Neutrophil (primary cell): ENCODE results near the gene DENND1A.

Experiments
- H3K27ac ChIP-seq: fragments of 200-600 bp; sonication (generic); 2 replicates; pipeline ENCODE4 v1.5.1; 2016; ENCODE audit warnings: mild to moderate bottlenecking, moderate library complexity
- H3K27me3 ChIP-seq: fragments of 200-600 bp; sonication (generic); 2 replicates; pipeline ENCODE4 v1.6.0; 2016; ENCODE audit warnings: mild to moderate bottlenecking
- H3K36me3 ChIP-seq: fragments of 200-600 bp; sonication (generic); 2 replicates; pipeline ENCODE4 v1.5.1; 2017
- H3K4me1 ChIP-seq, 2 experiments: fragments of 200-600 bp in 1 of 2; sonication (generic) in 1 of 2; 1 replicate in 1 of 2; 2 replicates in 1 of 2; pipeline versions ENCODE4 v1.5.1 to v1.6.1; 2013 to 2016; ENCODE audit warnings: low read depth in 1 of 2, low read length in 1 of 2, mild to moderate bottlenecking in 1 of 2, moderate library complexity in 1 of 2; ENCODE audit not compliant: control insufficient read depth in 1 of 2, insufficient read depth in 1 of 2
- H3K4me3 ChIP-seq, 2 experiments: fragments of 200-600 bp in 1 of 2; sonication (generic) in 1 of 2; 1 replicate in 1 of 2; 2 replicates in 1 of 2; pipeline ENCODE4 v1.5.1; 2013 to 2016; ENCODE audit warnings: low read depth in 1 of 2, low read length in 1 of 2, mild to moderate bottlenecking in 1 of 2, moderate library complexity in 1 of 2
- H3K9me3 ChIP-seq: fragments of 200-600 bp; sonication (generic); 2 replicates; pipeline ENCODE4 v1.5.1; 2016
- TF ChIP-seq, protein P1 (sequence below): fragments of 200-600 bp; sonication (generic); IDR thresholded peaks from 2 replicates; pipeline ENCODE4 v1.5.1; 2016; ENCODE audit warnings: antibody characterized with exemption

The DENND1A gene

DNA sequence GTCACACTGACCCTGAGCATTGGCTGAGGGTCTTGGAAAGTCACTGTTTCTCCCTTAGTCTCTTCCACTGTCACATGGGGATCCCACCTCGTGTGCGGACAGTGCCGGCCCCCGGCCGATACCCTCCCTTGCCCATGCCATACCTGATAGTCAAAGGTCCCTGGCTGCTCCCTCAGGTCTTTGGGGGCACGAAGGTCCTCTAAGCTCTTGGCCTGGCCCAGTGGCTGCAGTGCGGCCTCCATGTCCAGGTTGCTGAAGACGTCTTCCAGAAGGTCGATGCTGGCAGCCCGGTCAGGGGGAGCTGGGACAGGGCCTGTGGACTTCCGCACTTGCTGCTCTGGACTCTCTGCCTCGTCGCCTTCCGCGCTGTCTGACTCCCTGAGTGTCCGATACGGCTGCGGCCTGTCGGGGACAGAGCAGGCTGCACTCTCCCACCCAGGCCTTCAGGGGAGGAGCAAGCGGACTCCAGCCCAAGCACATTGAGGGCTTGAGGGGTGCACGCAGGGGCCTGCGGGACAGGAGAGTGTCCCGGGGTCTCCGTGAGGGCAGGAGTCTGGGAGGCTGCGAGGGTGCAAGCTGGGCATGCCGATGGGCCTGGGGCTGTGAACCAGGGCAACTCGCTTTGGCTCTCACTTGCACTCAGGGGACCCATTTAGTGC lies 546.3 kb downstream of the DENND1A start:
- Histone ChIP-seq H3K36me3 (peaks cover 41% of the 10 kb centered on the region), H3K4me3 (no peak overlapping the region), H3K27ac (no peak overlapping the region), H3K27me3 (no peaks in the 10 kb centered on the region), H3K4me1 (peaks cover 13 to 15% of the 10 kb centered on the region in 2 experiments), H3K9me3 (no peaks in the 10 kb centered on the region)
- TF ChIP-seq, protein P1, sequence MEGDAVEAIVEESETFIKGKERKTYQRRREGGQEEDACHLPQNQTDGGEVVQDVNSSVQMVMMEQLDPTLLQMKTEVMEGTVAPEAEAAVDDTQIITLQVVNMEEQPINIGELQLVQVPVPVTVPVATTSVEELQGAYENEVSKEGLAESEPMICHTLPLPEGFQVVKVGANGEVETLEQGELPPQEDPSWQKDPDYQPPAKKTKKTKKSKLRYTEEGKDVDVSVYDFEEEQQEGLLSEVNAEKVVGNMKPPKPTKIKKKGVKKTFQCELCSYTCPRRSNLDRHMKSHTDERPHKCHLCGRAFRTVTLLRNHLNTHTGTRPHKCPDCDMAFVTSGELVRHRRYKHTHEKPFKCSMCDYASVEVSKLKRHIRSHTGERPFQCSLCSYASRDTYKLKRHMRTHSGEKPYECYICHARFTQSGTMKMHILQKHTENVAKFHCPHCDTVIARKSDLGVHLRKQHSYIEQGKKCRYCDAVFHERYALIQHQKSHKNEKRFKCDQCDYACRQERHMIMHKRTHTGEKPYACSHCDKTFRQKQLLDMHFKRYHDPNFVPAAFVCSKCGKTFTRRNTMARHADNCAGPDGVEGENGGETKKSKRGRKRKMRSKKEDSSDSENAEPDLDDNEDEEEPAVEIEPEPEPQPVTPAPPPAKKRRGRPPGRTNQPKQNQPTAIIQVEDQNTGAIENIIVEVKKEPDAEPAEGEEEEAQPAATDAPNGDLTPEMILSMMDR, result no peak

DNA sequence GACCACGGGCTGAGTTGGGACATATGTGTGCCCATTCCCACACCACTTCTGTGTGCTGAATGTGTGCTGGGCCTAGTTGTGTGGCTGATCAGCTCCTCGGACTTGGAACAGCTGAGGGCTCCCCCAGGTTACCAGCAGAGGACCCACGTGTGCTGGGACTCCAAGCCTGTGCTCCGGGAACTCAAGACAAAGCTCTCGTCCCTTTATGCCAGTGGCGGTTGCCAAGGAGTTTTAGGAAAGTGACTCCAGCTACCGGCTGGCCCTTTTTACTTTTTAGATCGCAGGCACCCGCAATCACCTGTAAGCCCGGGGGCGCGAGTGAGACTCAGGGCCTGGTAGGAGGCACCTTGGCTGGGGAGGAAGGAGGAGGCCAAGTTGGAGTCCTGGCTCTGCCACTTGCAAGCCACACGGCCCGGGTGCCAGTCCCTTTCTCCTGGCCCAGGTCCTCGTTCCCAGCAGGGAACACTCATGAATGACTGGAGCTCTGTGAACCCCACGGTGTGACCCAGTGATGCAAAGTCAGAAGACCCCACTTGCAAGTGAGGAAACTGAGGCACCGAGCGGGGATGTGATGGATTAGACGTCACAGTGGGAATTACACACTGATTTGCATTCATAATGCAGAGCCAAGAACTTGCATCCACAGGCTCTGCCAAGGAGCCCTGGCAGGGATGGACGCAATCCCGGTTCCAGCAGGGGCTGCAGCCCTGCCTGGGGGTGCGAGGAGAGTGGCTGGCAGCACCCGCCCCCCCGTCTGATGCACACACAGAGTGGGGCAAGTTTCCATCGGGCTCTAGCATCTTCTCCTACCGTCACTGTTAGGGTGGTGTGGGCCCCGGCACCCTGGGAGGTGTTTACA lies 547.0 kb downstream of the DENND1A start:
- H3K36me3 ChIP-seq, result peaks cover 41% of the 10 kb centered on the region
- H3K27ac ChIP-seq, result no peak overlapping the region
- no peak overlapping the region for H3K4me3 ChIP-seq
- H3K4me1 ChIP-seq, result peaks cover 6 to 7% of the 10 kb centered on the region in 2 experiments
- H3K27me3 ChIP-seq, result no peaks in the 10 kb centered on the region
- H3K9me3 ChIP-seq, result no peaks in the 10 kb centered on the region
- TF ChIP-seq, protein P1, result no peak

DNA sequence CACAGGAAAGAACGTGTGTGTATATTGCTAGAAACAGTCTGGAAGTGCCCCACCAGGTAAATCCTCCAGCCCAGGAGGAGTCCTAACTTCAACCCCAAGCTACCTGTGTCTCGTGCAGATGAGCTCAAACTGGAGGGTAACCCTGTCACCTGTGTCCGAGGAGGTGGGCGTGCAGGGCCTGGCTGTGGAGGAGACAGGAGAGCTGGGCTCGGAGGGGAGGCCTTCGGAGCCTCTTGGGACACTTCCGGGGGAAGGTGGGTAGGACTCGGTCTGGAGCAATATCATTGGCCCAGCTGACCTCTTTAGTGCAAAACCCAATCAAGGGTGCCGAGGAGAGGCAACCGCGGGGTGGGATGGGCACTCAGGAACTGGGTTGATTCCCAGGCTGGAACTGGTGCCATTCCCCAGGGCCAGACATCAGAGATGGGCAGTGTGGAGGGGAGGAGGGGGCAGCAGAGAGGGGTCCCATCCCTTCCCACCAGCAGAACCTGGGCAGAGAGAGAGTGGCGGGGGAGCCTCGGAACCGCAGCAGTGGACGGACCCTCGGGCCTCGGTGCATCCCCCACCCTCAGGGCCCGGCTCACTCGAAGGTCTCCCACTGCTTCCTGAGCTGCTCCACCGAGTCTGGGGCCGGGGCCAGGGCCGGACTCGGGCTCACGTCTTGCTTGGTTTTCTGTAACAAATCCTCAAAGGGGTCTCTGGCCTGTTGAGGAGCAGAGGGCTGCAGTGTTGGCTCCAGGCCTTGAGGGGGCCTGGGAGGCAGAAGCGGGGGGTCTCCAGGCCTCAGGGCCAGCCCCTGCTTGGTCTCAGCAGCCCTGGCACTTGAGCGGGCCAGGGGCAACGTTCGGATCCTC lies 548.8 kb downstream of the DENND1A start:
- H3K4me1 ChIP-seq, result no peaks in the 10 kb centered on the region
- TF ChIP-seq, protein P1, result no peak

DNA sequence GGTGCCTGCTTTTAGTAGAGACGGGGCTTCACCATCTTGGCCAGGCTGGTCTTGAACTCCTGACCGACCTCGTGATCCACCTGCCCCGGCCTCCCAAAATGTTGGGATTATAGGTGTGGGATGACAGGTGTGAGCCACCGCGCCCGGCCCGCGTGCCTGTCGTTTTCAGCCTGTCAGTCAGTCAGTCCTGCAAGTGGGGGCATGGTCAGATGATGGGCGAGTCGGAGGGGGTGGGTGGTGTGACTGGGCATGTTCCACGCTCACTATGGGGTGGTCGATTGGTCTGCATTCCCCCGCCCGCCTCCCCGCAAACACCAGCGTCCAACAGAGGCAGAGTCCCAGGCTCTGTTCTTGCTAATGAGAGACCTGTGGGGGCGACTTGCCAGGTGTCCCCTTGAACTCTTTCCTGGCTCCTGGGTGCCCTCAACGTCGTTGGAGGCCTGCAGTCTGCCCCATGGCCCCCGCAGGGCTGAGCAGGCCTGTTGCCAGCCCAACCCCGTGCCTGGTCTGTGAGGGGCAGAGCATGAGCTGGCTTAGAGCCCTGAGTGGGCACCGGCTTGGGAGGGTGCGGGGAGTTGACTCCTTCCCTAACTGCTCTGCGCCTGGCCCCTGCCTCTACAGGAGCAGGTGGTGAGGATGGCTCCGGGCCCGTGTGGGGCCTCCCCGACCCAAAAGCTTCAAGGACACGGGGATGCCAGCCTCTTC lies 550.8 kb downstream of the DENND1A start:
- H3K4me3 ChIP-seq, result no peak overlapping the region
- no peak overlapping the region for H3K27ac ChIP-seq
- TF ChIP-seq, protein P1, result no peak
- H3K4me1 ChIP-seq, result no peaks in the 10 kb centered on the region
- H3K27me3 ChIP-seq, result peaks cover 30% of the 10 kb centered on the region
- H3K9me3 ChIP-seq, result no peaks in the 10 kb centered on the region
- peaks cover 41% of the 10 kb centered on the region for H3K36me3 ChIP-seq

More for the DNA sequence above, 548.8 kb downstream of the DENND1A start:
- Histone ChIP-seq H3K4me3 (no peak overlapping the region), H3K27ac (no peak overlapping the region), H3K27me3 (peaks cover 10% of the 10 kb centered on the region), H3K9me3 (no peaks in the 10 kb centered on the region), H3K36me3 (peaks cover 41% of the 10 kb centered on the region)

DNA sequence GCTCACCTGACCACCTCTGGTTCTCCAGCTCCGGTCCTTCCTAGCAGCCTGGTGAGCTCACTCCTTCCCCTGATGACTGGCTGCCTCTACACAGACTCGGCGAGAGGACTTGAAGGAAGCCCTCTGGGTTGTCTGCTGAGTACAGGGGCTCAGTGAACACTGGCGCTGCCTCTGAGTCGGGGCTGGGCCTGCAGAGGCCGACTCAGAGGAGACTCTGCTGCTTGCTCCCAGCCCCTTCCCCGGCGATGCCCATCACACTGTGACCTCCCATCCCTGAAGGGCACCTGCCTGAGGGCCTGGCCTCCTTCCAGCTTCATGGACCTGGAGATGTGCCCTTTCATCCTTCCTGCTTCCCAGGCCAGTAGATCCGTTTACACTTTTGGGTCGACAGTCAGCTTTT lies 551.9 kb downstream of the DENND1A start:
- TF ChIP-seq, protein P1, result no peak

More for the DNA sequence above, 551.9 kb downstream of the DENND1A start:
- Histone ChIP-seq H3K27ac (no peak overlapping the region), H3K4me3 (no peak overlapping the region), H3K4me1 (no peaks in the 10 kb centered on the region), H3K9me3 (no peaks in the 10 kb centered on the region), H3K27me3 (peaks cover 41% of the 10 kb centered on the region), H3K36me3 (peaks cover 32% of the 10 kb centered on the region)
